Heart left ventricle (tissue), 13 donors: Measurements from ENCODE around the gene CCDC50.

Source experiments
- POLR2A ChIP-seq, 2 donors: fragments of 450-650 bp; IDR thresholded peaks; one replicate each; pipeline ENCODE4 v1.6.1; 2017; ENCODE audit warnings: antibody characterized with exemption in 2 of 2, mild to moderate bottlenecking in 2 of 2, moderate library complexity in 2 of 2
- TF ChIP-seq, protein P1 (sequence below), 12 donors: fragments of 200-600 bp; sonication (generic) in 4 of 12; IDR thresholded peaks; one replicate each; pipeline versions ENCODE4 v1.5.0 to v1.8.0; 2018 to 2022; ENCODE audit warnings: antibody characterized with exemption in 12 of 12, mild to moderate bottlenecking in 5 of 12
- donor health status: ischemic (EF 13 %, LVEDD 7.1; RV severe dilation, severe dysfunction).
- donor health status: DM: no; HTN: yes; CAD: no.
- donor health status: DM: no; HTN: no; CAD: no.
- donor health status: ischemic (EF 25% LVEDD 6.9; RV normal size, moderate dysfunction).
- donor health status: ischemic (EF 25% LVEDD 5.7; RV mildly dilated, moderate dysfunction).
- donor health status: ischemic (EF 35%, LVEDD 5.7; RV mildly dilated, moderate dysfunction).
- donor health status: nonischemic (EF 11% LVEDD 7.7; RV severe dilation, severe dysfunction).
- donor health status: DM: yes; HTN: yes; CAD: no.
- donor health status: PGD.
- donor health status: ischemic (EF 29% LVEDD 5.4; RV normal size, mild dysfunction).
- donor health status: nonischemic (EF 23%, LVEDD 6.1; RV moderate dilation, normal function).

DNA sequence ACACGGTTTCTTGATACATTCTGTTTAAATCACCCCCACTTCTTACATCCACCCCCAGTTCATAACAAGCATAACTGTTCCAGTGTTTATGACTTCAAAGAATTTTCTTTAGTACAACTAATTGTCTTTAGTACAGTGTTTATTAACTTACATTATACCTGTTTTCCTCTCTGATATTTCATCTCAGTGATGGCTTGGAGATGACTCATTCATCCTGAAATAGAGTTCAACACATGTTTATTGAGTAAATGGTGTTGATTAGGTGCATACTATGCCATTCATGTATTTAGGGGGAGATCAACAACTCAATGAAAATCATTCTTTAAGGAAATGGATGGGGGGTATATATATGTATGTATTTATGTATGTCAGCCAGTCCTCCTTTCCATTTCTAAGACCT, 22.8 kb downstream of the CCDC50 start:
- no peak for TF ChIP-seq POLR2A (IDR thresholded peaks at IDR 0.05)
- TF ChIP-seq, protein P1, sequence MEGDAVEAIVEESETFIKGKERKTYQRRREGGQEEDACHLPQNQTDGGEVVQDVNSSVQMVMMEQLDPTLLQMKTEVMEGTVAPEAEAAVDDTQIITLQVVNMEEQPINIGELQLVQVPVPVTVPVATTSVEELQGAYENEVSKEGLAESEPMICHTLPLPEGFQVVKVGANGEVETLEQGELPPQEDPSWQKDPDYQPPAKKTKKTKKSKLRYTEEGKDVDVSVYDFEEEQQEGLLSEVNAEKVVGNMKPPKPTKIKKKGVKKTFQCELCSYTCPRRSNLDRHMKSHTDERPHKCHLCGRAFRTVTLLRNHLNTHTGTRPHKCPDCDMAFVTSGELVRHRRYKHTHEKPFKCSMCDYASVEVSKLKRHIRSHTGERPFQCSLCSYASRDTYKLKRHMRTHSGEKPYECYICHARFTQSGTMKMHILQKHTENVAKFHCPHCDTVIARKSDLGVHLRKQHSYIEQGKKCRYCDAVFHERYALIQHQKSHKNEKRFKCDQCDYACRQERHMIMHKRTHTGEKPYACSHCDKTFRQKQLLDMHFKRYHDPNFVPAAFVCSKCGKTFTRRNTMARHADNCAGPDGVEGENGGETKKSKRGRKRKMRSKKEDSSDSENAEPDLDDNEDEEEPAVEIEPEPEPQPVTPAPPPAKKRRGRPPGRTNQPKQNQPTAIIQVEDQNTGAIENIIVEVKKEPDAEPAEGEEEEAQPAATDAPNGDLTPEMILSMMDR (IDR thresholded peaks at IDR 0.05): no peak
